Heart left ventricle (tissue), 16 donors: Measurements from ENCODE around the gene CES2. TPM values are rescaled to one million over a fixed set of nuclear protein-coding genes. Genes with fewer than 3 reads are reported as not detected.
A peak's percentile ranks its signal among the peaks of the same experiment; 100 is the strongest.

Source experiments
- ATAC-seq, 4 donors: fragments of 200-7000 bp; cut with Tn5 transposase; one replicate each; pipeline ENCODE4 v1.9.1; 2020 to 2022; ENCODE audit warnings: moderate library complexity in 4 of 4, mild to moderate bottlenecking in 3 of 4, moderate number of reproducible peaks in 1 of 4
- DNase-seq, 5 donors: peaks; one replicate each; pipeline ENCODE4 v3.0.0-alpha.2; 2020
- H3K27ac ChIP-seq, 12 donors: fragments of 200-600 bp; sonication (generic) in 4 of 12; one replicate each; pipeline versions ENCODE4 v1.5.0 to v1.8.0; 2016 to 2022; ENCODE audit warnings: mild to moderate bottlenecking in 2 of 12
- H3K27me3 ChIP-seq, 9 donors: fragments of 200-600 bp; sonication (generic) in 2 of 9; one replicate each; pipeline versions ENCODE4 v1.5.1 to v1.8.0; 2016 to 2022; ENCODE audit warnings: mild to moderate bottlenecking in 3 of 9
- H3K36me3 ChIP-seq, 9 donors: fragments of 200-600 bp; sonication (generic) in 2 of 9; one replicate each; pipeline versions ENCODE4 v1.5.0 to v1.8.0; 2018 to 2022; ENCODE audit warnings: mild to moderate bottlenecking in 2 of 9
- H3K4me1 ChIP-seq, 12 donors: fragments of 200-600 bp; sonication (generic) in 4 of 12; one replicate each; pipeline versions ENCODE4 v1.5.0 to v1.8.0; 2016 to 2022; ENCODE audit warnings: mild to moderate bottlenecking in 3 of 12
- H3K4me3 ChIP-seq, 12 donors: fragments of 200-600 bp; sonication (generic) in 4 of 12; one replicate each; pipeline versions ENCODE4 v1.5.0 to v1.8.0; 2017 to 2022; ENCODE audit warnings: mild to moderate bottlenecking in 9 of 12, moderate library complexity in 4 of 12
- H3K9me3 ChIP-seq, 12 donors: fragments of 200-600 bp; sonication (generic) in 4 of 12; one replicate each; pipeline versions ENCODE4 v1.5.0 to v1.8.0; 2016 to 2022; ENCODE audit warnings: mild to moderate bottlenecking in 1 of 12
- CTCF ChIP-seq, 12 donors: fragments of 200-600 bp; sonication (generic) in 4 of 12; IDR thresholded peaks; one replicate each; pipeline versions ENCODE4 v1.5.0 to v1.8.0; 2018 to 2022; ENCODE audit warnings: antibody characterized with exemption in 12 of 12, mild to moderate bottlenecking in 5 of 12
- POLR2A ChIP-seq, 2 donors: fragments of 450-650 bp; IDR thresholded peaks; one replicate each; pipeline ENCODE4 v1.6.1; 2017; ENCODE audit warnings: antibody characterized with exemption in 2 of 2, mild to moderate bottlenecking in 2 of 2, moderate library complexity in 2 of 2
- WGBS, 4 donors: extraction: QIAGEN DNeasy Blood & Tissue Kit in 2 of 4; methylation state at CpG; one replicate each; pipeline versions ENCODE4 v1.1.5 to v1.1.7; 2013 to 2018; 5-methylcytosine and 5-hydroxymethylcytosine counted together
- intact Hi-C, 10 donors: fragments of 100-400 bp; cut with DNase I; formaldehyde crosslinking; loops; one replicate each; pipeline versions ENCODE4 v1.11.1 to v1.14.2; 2022
- polyA plus RNA-seq, 2 donors: library from polyadenylated mRNA; stranded (reverse); fragments of 200-250 nt; gene quantifications; one replicate each; pipeline ENCODE4 v1.2.3, GENCODE V29; 2013
- total RNA-seq, 9 donors: library from RNA; depleted of rRNA in 2 of 9; stranded (reverse); fragments of >200 nt in 2 of 9; fragmentation: NEBNext Ultra II Directional in 3 of 9; extraction: Animal tissue kit (Norgen Biotek cat#: 25700) in 3 of 9; gene quantifications; one replicate each; pipeline versions ENCODE4 v1.1.0 to v1.2.4, GENCODE V29; 2016 to 2023
- donor health status: ischemic (EF 13 %, LVEDD 7.1; RV severe dilation, severe dysfunction).
- donor health status: healthy with polysubstance abuse.
- donor health status: DM: no; HTN: yes; CAD: no.
- donor health status: DM: no; HTN: no; CAD: no.
- donor health status: ischemic (EF 25% LVEDD 6.9; RV normal size, moderate dysfunction).
- donor health status: ischemic (EF 25% LVEDD 5.7; RV mildly dilated, moderate dysfunction).
- donor health status: healthy.
- donor health status: DM: yes; HTN: yes; CAD: no.
- donor health status: ischemic (EF 35%, LVEDD 5.7; RV mildly dilated, moderate dysfunction).
- donor health status: nonischemic (EF 11% LVEDD 7.7; RV severe dilation, severe dysfunction).
- donor health status: DM: yes; HTN: yes; CAD: no.
- donor health status: PGD.
- donor health status: ischemic (EF 29% LVEDD 5.4; RV normal size, mild dysfunction).
- donor health status: nonischemic (EF 23%, LVEDD 6.1; RV moderate dilation, normal function).

Gene CES2
- total and polyA plus RNA-seq, 11 donors: 40.9 to 157 (median 78.8) TPM

GRCh38 chr16:66910175-66910940 lies 25.0 kb upstream of the CES2 start:
- 73 to 79% (median 75%) methylated on average over 9 to 14 of the region's 14 CpGs for WGBS, 4 donors
- H3K36me3 ChIP-seq: no peaks in the 10 kb centered on the region

DNA sequence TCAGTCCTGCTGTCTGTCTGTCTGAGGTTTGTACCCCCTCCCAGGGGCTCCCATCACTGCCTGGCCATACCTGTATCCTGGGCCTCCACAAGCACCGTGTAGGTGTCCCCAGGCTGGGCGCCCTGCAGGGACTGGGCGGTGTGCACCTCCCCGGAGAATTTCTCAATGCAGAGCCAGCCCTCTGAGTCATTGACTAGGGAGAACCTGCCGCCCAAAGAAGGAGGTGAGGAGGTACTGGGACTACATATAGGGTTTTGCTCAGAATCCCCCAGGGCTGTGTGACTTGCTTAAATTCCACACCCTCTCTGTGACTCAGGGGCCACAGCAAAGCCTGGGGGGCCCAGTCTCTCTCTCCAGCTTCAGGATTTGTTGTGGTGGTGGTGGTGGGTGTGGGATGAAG lies 24.2 kb upstream of the CES2 start:
- Histone ChIP-seq H3K4me1 (peaks cover 0 to 29% (median 11%) of the 10 kb centered on the region in 12 donors), H3K27me3 (no peaks in the 10 kb centered on the region), H3K4me3 (no peak overlapping the region), H3K27ac (peak overlapping the region in 1 of 12 donors; percentile 23), H3K9me3 (no peaks in the 10 kb centered on the region), H3K36me3 (no peaks in the 10 kb centered on the region)
- intact Hi-C loops: no loop called here
- no peak for TF ChIP-seq CTCF (IDR thresholded peaks at IDR 0.05)
- TF ChIP-seq POLR2A (IDR thresholded peaks at IDR 0.05): no peak
- no peak for DNase-seq
- 62 to 82% (median 77%) methylated on average over 5 of the region's 5 CpGs for WGBS, 4 donors
- ATAC-seq: no peak

More at GRCh38 chr16:66910175-66910940, 25.0 kb upstream of the CES2 start:
- TF ChIP-seq CTCF (IDR thresholded peaks at IDR 0.05): no peak
- no peak for TF ChIP-seq POLR2A (IDR thresholded peaks at IDR 0.05)
- no peak for ATAC-seq
- Histone ChIP-seq H3K4me1 (peaks cover 0 to 32% (median 16%) of the 10 kb centered on the region in 12 donors), H3K27me3 (no peaks in the 10 kb centered on the region), H3K9me3 (no peaks in the 10 kb centered on the region), H3K27ac (peak overlapping the region in 1 of 12 donors; percentile 23), H3K4me3 (no peak overlapping the region)
- peak in 1 of 5 donors; percentile 6 for DNase-seq
- intact Hi-C loops: no loop called here

GRCh38 chr16:66911801-66912200 lies 23.5 kb upstream of the CES2 start:
- DNase-seq: peak in 1 of 5 donors; percentile 19
- intact Hi-C loops: no loop called here
- no peak for TF ChIP-seq CTCF (IDR thresholded peaks at IDR 0.05)
- no peak for TF ChIP-seq POLR2A (IDR thresholded peaks at IDR 0.05)
- Histone ChIP-seq H3K4me3 (no peak overlapping the region), H3K4me1 (peaks cover 0 to 22% (median 5%) of the 10 kb centered on the region in 12 donors), H3K36me3 (no peaks in the 10 kb centered on the region), H3K27me3 (no peaks in the 10 kb centered on the region), H3K27ac (no peak overlapping the region), H3K9me3 (no peaks in the 10 kb centered on the region)
- no peak for ATAC-seq
- 87 to 97% (median 93%) methylated on average over 6 to 8 of the region's 8 CpGs for WGBS, 4 donors

- Histone ChIP-seq H3K36me3 (no peaks in the 10 kb centered on the region), H3K9me3 (no peaks in the 10 kb centered on the region), H3K27ac (no peak overlapping the region), H3K4me1 (peaks cover 0 to 9% (median 0%) of the 10 kb centered on the region in 12 donors), H3K27me3 (no peaks in the 10 kb centered on the region), H3K4me3 (no peak overlapping the region)
- TF ChIP-seq CTCF (IDR thresholded peaks at IDR 0.05) (no peak), POLR2A (IDR thresholded peaks at IDR 0.05) (no peak)
- intact Hi-C loops: no loop called here
- 50 to 56% (median 53%) methylated on average over 3 to 10 of the region's 10 CpGs for WGBS, 4 donors
- ATAC-seq (no peak), DNase-seq (no peak)
Observed at GRCh38 chr16:66913081-66913480, 22.2 kb upstream of the CES2 start.
